ENCODE data around the gene ZNF581. TPM values are rescaled to one million over a fixed set of nuclear protein-coding genes. Genes with fewer than 3 reads are reported as not detected.

Gene ZNF581
- polyA plus RNA-seq, 1 donor from 2014 or later = 15.3 TPM

DNA sequence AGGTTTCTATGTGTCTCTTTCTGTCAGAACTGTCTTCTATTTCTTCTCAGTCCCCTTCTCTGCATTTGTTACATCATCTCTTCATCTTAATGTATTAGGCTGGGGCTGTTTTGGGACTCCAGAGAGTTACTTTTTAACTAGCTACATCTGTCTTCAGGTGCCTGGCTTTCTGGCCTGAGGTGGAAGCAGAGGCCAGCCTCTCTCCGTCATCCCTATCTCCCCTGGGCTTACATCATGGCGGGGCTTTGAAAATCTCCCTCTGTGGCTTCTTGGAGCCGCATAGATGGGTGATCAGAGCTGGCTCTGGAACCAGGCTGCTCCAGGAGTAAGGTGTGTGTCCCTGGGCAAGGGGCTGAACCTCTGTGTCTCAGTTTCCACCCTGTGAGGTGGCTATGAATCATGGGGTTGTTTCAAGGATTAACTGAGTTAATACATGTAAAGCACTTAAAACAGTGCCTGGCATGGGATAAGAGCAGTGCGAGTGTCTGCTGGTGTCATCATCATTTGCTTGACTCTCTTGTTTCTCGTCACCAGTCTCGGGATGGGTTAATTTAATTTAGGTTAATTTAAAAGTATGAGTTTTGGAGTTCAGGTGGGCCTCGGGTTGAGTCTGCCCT is 33.5 kb downstream of the ZNF581 start:
- Histone ChIP-seq H4K20me1 (ENCODE audit: insufficient read depth) (no peaks in the 10 kb centered on the region), H3F3A (ENCODE audit: insufficient read depth, low read length, poor library complexity, severe bottlenecking) (no peaks in the 10 kb centered on the region), H3K4me3 (ENCODE audit: low read length) (peak overlapping the region; percentile 92), H3K9me2 (ENCODE audit: insufficient read depth, low read length) (no peaks in the 10 kb centered on the region), H3K27me3 (ENCODE audit: insufficient read depth, low read depth, low read length) (no peaks in the 10 kb centered on the region), H2AFZ (ENCODE audit: low read depth, low read length) (no peak overlapping the region), H3K36me3 (ENCODE audit: insufficient read depth, low read length) (peaks cover 8% of the 10 kb centered on the region), H3K27ac (ENCODE audit: low read length) (no peak overlapping the region), H3K4me2 (ENCODE audit: low read length) (peak overlapping the region; percentile 98), H3K9ac (ENCODE audit: low read length) (peak overlapping the region; percentile 84), H3K9me3 (ENCODE audit: low read length) (no peaks in the 10 kb centered on the region), H3K79me2 (replicated peaks; ENCODE audit: insufficient read depth, low read length) (peaks cover 59% of the 10 kb centered on the region)
- TF ChIP-seq SMC3 (conservative IDR thresholded peaks at IDR 0.05; ENCODE audit: poor library complexity) = no peak
- TF ChIP-seq TAF1 (IDR thresholded peaks at IDR 0.05; ENCODE audit: low read depth) = no peak
- TF ChIP-seq MXI1 (conservative IDR thresholded peaks at IDR 0.05; ENCODE audit: poor library complexity, severe bottlenecking) = no peak
- TF ChIP-seq POLR2AphosphoS5 (IDR thresholded peaks at IDR 0.05) = no peak
- TF ChIP-seq, protein P1, sequence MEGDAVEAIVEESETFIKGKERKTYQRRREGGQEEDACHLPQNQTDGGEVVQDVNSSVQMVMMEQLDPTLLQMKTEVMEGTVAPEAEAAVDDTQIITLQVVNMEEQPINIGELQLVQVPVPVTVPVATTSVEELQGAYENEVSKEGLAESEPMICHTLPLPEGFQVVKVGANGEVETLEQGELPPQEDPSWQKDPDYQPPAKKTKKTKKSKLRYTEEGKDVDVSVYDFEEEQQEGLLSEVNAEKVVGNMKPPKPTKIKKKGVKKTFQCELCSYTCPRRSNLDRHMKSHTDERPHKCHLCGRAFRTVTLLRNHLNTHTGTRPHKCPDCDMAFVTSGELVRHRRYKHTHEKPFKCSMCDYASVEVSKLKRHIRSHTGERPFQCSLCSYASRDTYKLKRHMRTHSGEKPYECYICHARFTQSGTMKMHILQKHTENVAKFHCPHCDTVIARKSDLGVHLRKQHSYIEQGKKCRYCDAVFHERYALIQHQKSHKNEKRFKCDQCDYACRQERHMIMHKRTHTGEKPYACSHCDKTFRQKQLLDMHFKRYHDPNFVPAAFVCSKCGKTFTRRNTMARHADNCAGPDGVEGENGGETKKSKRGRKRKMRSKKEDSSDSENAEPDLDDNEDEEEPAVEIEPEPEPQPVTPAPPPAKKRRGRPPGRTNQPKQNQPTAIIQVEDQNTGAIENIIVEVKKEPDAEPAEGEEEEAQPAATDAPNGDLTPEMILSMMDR (IDR thresholded peaks at IDR 0.05; ENCODE audit: poor library complexity, severe bottlenecking) = no peak
- TF ChIP-seq, protein P2, sequence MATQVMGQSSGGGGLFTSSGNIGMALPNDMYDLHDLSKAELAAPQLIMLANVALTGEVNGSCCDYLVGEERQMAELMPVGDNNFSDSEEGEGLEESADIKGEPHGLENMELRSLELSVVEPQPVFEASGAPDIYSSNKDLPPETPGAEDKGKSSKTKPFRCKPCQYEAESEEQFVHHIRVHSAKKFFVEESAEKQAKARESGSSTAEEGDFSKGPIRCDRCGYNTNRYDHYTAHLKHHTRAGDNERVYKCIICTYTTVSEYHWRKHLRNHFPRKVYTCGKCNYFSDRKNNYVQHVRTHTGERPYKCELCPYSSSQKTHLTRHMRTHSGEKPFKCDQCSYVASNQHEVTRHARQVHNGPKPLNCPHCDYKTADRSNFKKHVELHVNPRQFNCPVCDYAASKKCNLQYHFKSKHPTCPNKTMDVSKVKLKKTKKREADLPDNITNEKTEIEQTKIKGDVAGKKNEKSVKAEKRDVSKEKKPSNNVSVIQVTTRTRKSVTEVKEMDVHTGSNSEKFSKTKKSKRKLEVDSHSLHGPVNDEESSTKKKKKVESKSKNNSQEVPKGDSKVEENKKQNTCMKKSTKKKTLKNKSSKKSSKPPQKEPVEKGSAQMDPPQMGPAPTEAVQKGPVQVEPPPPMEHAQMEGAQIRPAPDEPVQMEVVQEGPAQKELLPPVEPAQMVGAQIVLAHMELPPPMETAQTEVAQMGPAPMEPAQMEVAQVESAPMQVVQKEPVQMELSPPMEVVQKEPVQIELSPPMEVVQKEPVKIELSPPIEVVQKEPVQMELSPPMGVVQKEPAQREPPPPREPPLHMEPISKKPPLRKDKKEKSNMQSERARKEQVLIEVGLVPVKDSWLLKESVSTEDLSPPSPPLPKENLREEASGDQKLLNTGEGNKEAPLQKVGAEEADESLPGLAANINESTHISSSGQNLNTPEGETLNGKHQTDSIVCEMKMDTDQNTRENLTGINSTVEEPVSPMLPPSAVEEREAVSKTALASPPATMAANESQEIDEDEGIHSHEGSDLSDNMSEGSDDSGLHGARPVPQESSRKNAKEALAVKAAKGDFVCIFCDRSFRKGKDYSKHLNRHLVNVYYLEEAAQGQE (IDR thresholded peaks at IDR 0.05; ENCODE audit: borderline replicate concordance) = no peak
- no peak for TF ChIP-seq RAD21 (conservative IDR thresholded peaks at IDR 0.05)
- no peak for TF ChIP-seq EP300 (conservative IDR thresholded peaks at IDR 0.05; ENCODE audit: poor library complexity, severe bottlenecking)
- TF ChIP-seq EZH2 (IDR thresholded peaks at IDR 0.05; ENCODE audit: borderline replicate concordance, insufficient read depth, low read length, poor library complexity, severe bottlenecking) = no peak

DNA sequence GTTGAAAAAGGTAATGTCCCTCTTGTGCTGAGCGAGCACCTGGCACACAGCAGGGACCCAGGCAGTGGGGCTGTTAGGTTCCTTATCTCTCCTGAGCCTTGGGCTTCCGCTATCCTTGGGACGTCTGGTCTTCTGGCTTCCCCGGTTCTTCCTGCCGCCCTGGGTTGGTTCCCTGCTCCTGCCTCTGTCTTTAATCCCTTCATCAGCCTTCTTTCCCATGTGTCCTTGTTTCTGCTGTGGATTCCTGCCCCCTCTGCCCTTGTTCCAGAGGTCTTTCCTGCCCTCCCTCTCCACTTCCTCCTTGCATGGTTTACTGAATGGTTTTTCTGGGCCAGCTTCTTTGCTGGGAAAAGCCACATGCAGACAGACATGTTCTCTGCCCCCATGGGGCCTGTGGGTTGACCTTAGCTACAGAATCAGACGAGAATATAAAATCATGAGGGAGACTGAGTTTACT is 34.2 kb downstream of the ZNF581 start:
- Histone ChIP-seq H3K4me3 (ENCODE audit: low read length) (peak overlapping the region; percentile 92), H3K9me3 (ENCODE audit: low read length) (no peaks in the 10 kb centered on the region), H3K27me3 (ENCODE audit: insufficient read depth, low read depth, low read length) (no peaks in the 10 kb centered on the region), H3K27ac (ENCODE audit: low read length) (no peak overlapping the region), H3K9me2 (ENCODE audit: insufficient read depth, low read length) (no peaks in the 10 kb centered on the region), H3K9ac (ENCODE audit: low read length) (no peak overlapping the region), H3K36me3 (ENCODE audit: insufficient read depth, low read length) (peaks cover 8% of the 10 kb centered on the region), H3K79me2 (replicated peaks; ENCODE audit: insufficient read depth, low read length) (peaks cover 57% of the 10 kb centered on the region), H4K20me1 (ENCODE audit: insufficient read depth) (no peaks in the 10 kb centered on the region), H3K4me2 (ENCODE audit: low read length) (no peak overlapping the region), H2AFZ (ENCODE audit: low read depth, low read length) (no peak overlapping the region), H3F3A (ENCODE audit: insufficient read depth, low read length, poor library complexity, severe bottlenecking) (no peaks in the 10 kb centered on the region)
- TF ChIP-seq EP300 (conservative IDR thresholded peaks at IDR 0.05; ENCODE audit: poor library complexity, severe bottlenecking) = no peak
- no peak for TF ChIP-seq TAF1 (IDR thresholded peaks at IDR 0.05; ENCODE audit: low read depth)
- TF ChIP-seq EZH2 (IDR thresholded peaks at IDR 0.05; ENCODE audit: borderline replicate concordance, insufficient read depth, low read length, poor library complexity, severe bottlenecking) = no peak
- TF ChIP-seq, protein P1 (IDR thresholded peaks at IDR 0.05; ENCODE audit: poor library complexity, severe bottlenecking) = no peak
- TF ChIP-seq, protein P2 (IDR thresholded peaks at IDR 0.05; ENCODE audit: borderline replicate concordance) = no peak
- no peak for TF ChIP-seq POLR2AphosphoS5 (IDR thresholded peaks at IDR 0.05)
- TF ChIP-seq SMC3 (conservative IDR thresholded peaks at IDR 0.05; ENCODE audit: poor library complexity) = no peak
- TF ChIP-seq MXI1 (conservative IDR thresholded peaks at IDR 0.05; ENCODE audit: poor library complexity, severe bottlenecking) = no peak
- no peak for TF ChIP-seq RAD21 (conservative IDR thresholded peaks at IDR 0.05)
